HG03378 (cell line): Measurements from ENCODE around the gene PAPSS2.
"Not testable (repeated sequence)": the region's sequence is repeated elsewhere in the genome, so short reads cannot be mapped to it uniquely, and the experiment has no call there.

ENCODE experiments used
- ATAC-seq: cut with Tn5 transposase; IDR thresholded peaks from one replicate; pipeline ENCODE4 v1.9.1; 2021; ENCODE audit warnings: mild to moderate bottlenecking, moderate library complexity; ENCODE audit not compliant: unreplicated experiment

PAPSS2 gene

DNA sequence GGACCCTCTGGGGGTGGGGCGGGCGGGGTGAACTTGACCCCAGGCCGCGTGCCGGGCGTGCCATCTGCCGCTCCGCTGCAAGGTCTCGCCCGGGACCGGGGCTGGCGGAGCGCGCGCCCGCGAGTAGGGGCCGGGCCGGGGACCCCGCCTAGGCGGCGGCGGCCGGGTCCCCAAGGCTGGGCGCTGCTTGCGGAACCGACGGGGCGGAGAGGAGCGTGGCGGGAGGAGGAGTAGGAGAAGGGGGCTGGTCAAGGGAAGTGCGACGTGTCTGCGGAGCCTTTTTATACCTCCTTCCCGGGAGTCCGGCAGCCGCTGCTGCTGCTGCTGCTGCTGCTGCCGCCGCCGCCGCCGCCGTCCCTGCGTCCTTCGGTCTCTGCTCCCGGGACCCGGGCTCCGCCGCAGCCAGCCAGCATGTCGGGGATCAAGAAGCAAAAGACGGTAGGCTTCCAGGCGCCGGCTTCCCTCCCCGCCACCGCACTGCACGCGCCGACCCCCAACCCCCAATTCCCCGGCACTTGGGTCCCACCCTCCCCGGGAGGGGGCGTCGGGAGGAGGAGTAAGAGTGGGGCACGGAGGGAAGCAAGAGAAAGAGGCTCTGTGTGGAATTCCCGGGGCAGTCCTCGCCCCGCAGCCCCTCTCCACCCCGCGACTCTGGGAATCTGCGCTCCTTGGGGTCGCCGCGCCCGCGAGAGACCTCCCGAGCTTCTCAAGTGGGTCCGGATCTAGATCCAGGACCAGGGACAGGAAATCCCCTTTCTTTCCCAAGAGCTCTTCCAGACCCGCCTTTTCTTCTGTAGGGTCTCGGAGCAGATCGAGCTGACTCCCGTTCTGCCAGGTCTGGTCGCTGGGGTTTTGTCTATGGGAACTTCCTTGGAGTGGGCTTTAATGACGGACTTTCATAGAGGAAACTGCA, at the start of gene PAPSS2:
Gene PAPSS2, plus strand, starts transcription at position 308 of the 913 bp plus-strand sequence. Its CDS starts 104 bp downstream, at position 412.
- no peak for ATAC-seq

DNA sequence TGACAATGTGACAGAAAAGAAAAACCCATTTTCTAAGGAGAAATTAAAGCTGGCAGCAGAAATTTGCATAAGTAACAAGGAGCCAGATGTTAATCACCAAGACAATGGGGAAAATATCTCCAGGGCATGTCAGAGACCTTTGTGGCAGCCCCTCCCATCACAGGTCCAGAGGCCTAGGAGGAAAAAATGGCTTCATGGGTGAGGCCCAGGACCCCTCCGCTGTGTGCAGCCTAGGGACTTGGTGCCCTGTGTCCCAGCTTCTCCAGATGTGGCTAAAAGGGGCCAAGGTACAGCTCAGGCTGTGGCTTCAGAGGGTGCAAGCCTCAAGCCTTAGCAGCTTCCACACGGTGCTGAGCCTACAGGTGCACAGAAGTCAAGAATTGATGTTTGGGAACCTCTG, 48.3 kb upstream of the PAPSS2 start:
- not testable (repeated sequence) for ATAC-seq

DNA sequence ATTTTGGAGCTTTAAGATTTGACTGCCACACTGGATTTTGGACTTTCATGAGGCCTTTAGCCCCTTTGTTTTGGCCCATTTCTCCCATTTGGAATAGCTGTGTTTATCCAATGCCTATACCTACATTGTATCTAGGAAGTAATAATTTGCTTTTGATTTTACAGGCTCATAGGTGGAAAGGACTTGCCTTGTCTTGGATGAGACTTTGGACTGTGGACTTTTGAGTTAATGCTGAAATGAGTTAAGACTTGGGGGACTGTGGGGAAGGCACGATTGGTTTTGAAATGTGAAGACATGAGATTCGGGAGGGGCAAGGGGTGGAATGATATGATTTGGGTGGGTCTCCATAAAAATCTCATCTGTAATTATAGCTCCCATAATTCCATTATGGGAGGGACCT, 47.6 kb upstream of the PAPSS2 start:
- ATAC-seq = no peak

DNA sequence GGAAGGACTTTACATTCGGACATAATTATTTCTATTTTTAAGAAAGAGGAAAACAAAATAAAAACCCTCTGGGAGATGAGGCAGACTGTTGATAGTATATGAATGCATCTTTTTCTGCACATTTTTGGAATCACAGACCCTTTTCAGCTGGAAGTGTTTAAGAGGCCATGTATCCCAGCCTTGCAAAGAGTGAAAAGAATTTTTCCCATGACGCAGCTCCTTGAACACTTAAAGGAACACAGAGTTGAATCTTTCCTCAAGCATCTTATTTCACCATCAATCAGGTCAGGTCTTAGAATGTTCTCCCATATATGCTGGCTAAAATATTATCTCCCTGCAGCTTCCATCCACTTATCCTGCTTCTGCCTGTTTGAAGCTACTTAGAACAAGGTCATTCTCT, 45.9 kb upstream of the PAPSS2 start:
- no peak for ATAC-seq

- no peak for ATAC-seq
Observed at GRCh38 chr10:87615856-87616255, 43.8 kb upstream of the PAPSS2 start.

- ATAC-seq = no peak
Observed at GRCh38 chr10:87617503-87617902, 42.2 kb upstream of the PAPSS2 start.

- no peak for ATAC-seq
Observed at GRCh38 chr10:87618566-87619423, 40.9 kb upstream of the PAPSS2 start.

DNA sequence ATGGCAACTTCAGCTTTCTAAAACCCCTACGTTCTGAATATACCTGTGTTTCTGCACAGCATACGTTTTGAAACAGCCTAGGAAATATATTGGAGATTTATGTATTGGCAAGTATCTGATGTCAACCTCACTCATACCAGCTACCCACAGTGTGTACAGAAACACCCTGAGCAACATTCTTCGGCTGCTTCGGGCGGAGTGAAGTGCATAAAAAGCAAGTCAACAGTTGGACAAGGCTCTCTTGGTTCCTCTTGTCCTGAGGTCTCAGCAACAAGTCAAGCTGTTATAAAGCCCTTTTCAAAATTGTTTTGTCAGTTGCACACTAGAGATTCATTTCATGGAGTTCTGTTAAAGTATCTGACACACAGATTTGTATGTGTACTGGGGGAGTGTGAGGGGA, 40.0 kb upstream of the PAPSS2 start:
- ATAC-seq = no peak

DNA sequence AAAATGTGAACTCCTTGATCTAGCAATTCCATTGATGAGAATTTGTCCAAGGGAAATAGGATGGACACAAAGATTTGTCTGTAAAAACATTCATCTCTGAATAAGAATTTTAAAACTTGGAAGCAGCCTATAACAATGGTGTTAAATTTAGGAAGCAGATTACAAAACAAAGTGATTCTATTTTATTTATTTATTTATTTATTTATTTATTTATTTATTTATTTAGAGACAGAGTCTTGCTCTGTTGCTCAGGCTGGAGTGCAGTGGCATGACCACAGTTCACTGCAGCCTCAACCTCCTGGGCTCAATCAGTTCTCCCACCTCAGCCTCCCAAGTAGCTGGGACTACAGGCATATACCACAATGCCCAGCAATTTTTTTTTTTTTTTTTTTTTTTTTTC, 38.2 kb upstream of the PAPSS2 start:
- ATAC-seq = not testable (repeated sequence)

DNA sequence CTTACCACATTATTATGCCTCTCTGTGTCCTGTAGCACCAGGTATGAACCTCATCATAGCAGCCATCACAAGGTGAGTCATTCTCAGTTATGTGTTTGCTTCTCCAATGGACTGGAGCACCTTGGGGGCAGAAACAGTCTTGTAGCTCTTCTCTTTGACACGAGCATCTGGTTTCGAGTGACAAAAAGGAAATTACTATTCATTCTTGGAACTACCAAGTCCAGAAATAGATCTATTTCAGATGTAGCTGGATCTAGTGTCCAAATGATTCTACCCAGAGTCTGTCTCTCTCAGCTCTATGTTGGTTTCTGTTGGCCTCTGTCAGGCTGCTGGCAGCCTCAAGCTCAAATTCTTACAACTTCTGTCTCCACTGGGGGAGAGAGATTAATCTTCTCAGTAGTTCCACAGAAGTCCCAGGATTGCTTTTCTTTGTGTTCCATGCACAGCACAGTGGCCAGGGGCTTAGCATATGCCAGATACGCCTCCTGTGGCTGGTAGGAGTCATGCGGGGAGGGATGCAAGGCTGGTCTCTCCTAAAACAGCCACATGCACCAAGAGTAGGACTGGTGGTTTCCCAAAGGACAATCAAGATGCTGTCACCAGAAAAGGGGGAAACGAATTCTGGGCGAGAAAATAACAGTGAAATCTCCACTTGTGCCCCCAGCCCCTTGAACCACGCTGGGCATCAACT, 37.2 kb upstream of the PAPSS2 start:
- ATAC-seq = peak; percentile 58

- no peak for ATAC-seq
Observed at GRCh38 chr10:87623191-87623590, 36.5 kb upstream of the PAPSS2 start.

DNA sequence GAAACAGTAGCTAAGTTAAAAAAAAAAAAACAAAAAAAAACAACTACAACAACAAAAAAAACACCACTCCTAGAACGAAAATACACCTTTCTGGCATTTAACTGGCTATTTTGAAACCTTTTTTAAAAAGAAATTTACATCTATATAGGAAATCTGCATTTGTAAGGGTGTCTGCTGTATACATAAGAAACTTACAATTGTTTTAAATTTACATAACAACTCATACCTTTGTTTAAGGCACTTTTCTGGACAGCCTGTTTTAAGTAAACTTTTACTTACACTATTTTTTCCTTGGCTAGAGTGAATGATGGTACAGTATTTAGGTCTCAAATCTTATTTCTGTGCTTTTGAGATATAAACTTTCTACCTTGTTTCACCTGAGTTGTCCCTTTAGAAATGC, 34.0 kb upstream of the PAPSS2 start:
- no peak for ATAC-seq

DNA sequence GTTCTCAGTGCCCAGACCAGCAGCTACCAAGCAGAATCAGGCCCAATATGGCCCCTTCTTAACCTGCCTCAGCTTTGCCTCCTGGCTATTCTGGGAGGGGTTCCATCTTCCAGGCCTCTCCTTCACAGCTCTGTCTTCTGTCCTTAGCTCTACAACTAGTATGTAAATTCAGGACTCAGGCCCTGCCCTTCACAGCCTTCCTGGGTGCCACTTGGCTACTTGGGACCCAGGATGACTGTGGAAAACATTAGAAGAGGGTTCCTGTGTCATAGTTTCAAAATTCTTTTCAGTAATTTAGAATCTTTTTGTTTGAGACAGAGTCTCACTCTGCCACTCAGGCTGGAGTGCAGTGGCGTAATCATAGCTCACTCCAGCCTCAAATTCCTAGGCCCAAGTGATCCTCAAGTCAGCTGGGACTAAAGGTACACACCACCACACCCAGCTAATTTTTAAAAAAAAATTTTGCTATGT, 33.2 kb upstream of the PAPSS2 start:
- no peak for ATAC-seq

- ATAC-seq = no peak
Observed at GRCh38 chr10:87630171-87630570, 29.5 kb upstream of the PAPSS2 start.

- no peak for ATAC-seq
Observed at GRCh38 chr10:87632454-87632853, 27.2 kb upstream of the PAPSS2 start.

GRCh38 chr10:87634311-87634710, 25.4 kb upstream of the PAPSS2 start:
- no peak for ATAC-seq

DNA sequence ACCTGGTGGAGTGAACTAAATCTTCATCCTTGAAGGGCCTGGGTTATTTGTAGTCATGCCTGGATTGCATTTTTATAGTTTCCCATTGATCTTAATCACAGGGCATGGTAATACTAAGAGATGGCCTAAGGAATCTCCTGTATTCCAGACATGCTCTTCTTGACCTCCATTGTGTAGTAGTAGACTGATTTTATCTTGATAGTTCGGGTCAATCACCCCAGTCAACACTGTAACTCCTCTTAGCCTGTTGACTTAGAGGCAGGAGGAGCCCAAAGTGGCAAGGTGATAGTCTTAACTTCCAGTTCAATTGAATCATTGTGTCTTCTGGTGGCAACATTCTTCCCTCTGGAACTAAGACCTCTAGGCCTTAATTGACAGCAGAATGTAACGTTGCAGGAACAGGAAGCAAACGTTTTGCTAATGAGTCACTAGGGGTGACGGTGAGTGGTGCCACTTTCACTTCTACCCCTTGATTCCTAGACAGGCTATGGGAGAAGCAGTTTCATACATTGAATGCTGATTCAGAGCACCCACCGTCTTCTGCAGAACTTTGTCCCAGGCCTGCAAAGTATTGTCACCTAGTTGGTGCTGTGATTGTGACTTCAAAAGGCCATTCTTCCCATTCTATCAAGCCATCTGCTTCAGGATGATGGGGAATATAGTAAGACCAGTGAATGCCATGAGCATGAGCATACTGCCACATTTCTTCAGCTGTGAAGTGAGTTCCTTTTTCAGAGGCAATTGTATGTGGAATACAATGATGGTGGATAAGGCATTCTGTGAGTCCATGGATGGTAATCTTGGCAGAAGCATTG, 24.0 kb upstream of the PAPSS2 start:
- peak; percentile 93 for ATAC-seq

- no peak for ATAC-seq
Observed at GRCh38 chr10:87636313-87636915, 23.3 kb upstream of the PAPSS2 start.

DNA sequence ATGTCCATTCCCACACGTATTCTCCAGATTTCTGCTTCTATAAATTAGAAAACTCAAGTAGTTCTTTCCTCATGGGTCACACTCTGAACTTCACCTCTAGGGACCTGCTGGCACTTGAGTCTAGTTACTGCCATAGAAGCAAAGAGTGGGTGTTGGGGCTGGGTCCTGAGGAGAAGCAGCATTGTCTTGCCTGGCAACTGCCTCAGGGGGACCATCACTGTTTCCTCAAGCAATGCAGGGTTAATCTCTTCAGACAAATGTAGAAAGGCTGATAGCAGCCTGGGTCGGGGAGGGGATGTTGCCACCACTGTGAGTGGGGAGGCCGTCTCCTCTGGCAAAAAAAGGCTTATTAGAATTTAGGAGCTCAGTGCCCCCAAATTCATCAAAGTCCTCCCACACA, 20.2 kb upstream of the PAPSS2 start:
- no peak for ATAC-seq

GRCh38 chr10:87640043-87640442, 19.6 kb upstream of the PAPSS2 start:
- ATAC-seq = no peak
